Osteocyte (in vitro differentiated cells): ENCODE data around the gene SMC6. TPM values are rescaled to one million over a fixed set of nuclear protein-coding genes. Genes with fewer than 3 reads are reported as not detected.

ENCODE experiments used
- DNase-seq: peaks from one replicate; pipeline ENCODE4 v3.0.0; 2021; ENCODE audit warnings: mixed read lengths; ENCODE audit not compliant: unreplicated experiment; ENCODE audit errors: extremely low spot score
- H3K27ac Mint-ChIP-seq: one replicate; pipeline ENCODE4 v1.8.0; 2021; ENCODE audit warnings: mild to moderate bottlenecking, mixed read lengths; ENCODE audit not compliant: unreplicated experiment
- H3K27me3 Mint-ChIP-seq: one replicate; pipeline ENCODE4 v1.8.0; 2021; ENCODE audit warnings: mixed read lengths; ENCODE audit not compliant: unreplicated experiment
- H3K36me3 Mint-ChIP-seq: one replicate; pipeline ENCODE4 v1.8.0; 2021; ENCODE audit warnings: mixed read lengths; ENCODE audit not compliant: unreplicated experiment
- H3K4me1 Mint-ChIP-seq: one replicate; pipeline ENCODE4 v1.8.0; 2021; ENCODE audit warnings: mixed read lengths; ENCODE audit not compliant: unreplicated experiment
- H3K4me3 Mint-ChIP-seq: one replicate; pipeline ENCODE4 v1.8.0; 2021; ENCODE audit warnings: mild to moderate bottlenecking, moderate library complexity, mixed read lengths; ENCODE audit not compliant: unreplicated experiment
- H3K9me3 Mint-ChIP-seq: one replicate; pipeline ENCODE4 v1.8.0; 2021; ENCODE audit warnings: mixed read lengths; ENCODE audit not compliant: unreplicated experiment
- CTCF ChIP-seq: fragments of 200-600 bp; sonication (generic); IDR thresholded peaks from 2 replicates; pipeline ENCODE4 v1.5.0; 2021; ENCODE audit warnings: antibody characterized with exemption, mild to moderate bottlenecking, moderate library complexity
- total RNA-seq: library from RNA; stranded (reverse); gene quantifications from 2 replicates; pipeline ENCODE4 v1.2.1, GENCODE V29; 2021

Gene SMC6
- total RNA-seq, 1 donor from 2014 or later, result 21.3 TPM

GRCh38 chr2:17688600-17688999 lies 65.0 kb downstream of the SMC6 start:
- Mint-ChIP-seq H3K9me3 (no peaks in the 10 kb centered on the region), H3K4me1 (no peaks in the 10 kb centered on the region), H3K27ac (no peak overlapping the region), H3K27me3 (no peaks in the 10 kb centered on the region), H3K4me3 (no peak overlapping the region), H3K36me3 (peaks cover 43% of the 10 kb centered on the region)
- no peak for DNase-seq
- no peak for TF ChIP-seq CTCF

- no peaks in the 10 kb centered on the region for H3K9me3 Mint-ChIP-seq
These were observed 69.6 kb downstream of the SMC6 start for GRCh38 chr2:17683981-17684380.

GRCh38 chr2:17682098-17682857 lies 71.3 kb downstream of the SMC6 start:
- no peak for TF ChIP-seq CTCF
- no peaks in the 10 kb centered on the region for H3K9me3 Mint-ChIP-seq
- H3K4me3 Mint-ChIP-seq, result no peak overlapping the region
- no peaks in the 10 kb centered on the region for H3K27me3 Mint-ChIP-seq
- no peak for DNase-seq
- H3K4me1 Mint-ChIP-seq, result no peaks in the 10 kb centered on the region
- H3K36me3 Mint-ChIP-seq, result peaks cover 34% of the 10 kb centered on the region
- H3K27ac Mint-ChIP-seq, result no peak overlapping the region

More at GRCh38 chr2:17683981-17684380, 69.6 kb downstream of the SMC6 start:
- no peak for DNase-seq
- no peaks in the 10 kb centered on the region for H3K4me1 Mint-ChIP-seq
- H3K27ac Mint-ChIP-seq, result no peak overlapping the region
- H3K4me3 Mint-ChIP-seq, result no peak overlapping the region
- no peak for TF ChIP-seq CTCF
- no peaks in the 10 kb centered on the region for H3K27me3 Mint-ChIP-seq
- H3K36me3 Mint-ChIP-seq, result peaks cover 33% of the 10 kb centered on the region

- H3K9me3 Mint-ChIP-seq, result no peaks in the 10 kb centered on the region
- no peaks in the 10 kb centered on the region for H3K27me3 Mint-ChIP-seq
- peaks cover 36% of the 10 kb centered on the region for H3K36me3 Mint-ChIP-seq
- H3K4me1 Mint-ChIP-seq, result no peaks in the 10 kb centered on the region
- H3K27ac Mint-ChIP-seq, result no peak overlapping the region
- no peak for DNase-seq
- H3K4me3 Mint-ChIP-seq, result no peak overlapping the region
- TF ChIP-seq CTCF, result no peak
These were observed 73.5 kb downstream of the SMC6 start for GRCh38 chr2:17680119-17680518.

- no peak overlapping the region for H3K27ac Mint-ChIP-seq
- peaks cover 26% of the 10 kb centered on the region for H3K36me3 Mint-ChIP-seq
- H3K4me3 Mint-ChIP-seq, result no peak overlapping the region
- H3K27me3 Mint-ChIP-seq, result no peaks in the 10 kb centered on the region
- H3K4me1 Mint-ChIP-seq, result no peaks in the 10 kb centered on the region
- TF ChIP-seq CTCF, result no peak
- DNase-seq, result no peak
- no peaks in the 10 kb centered on the region for H3K9me3 Mint-ChIP-seq
These were observed 78.8 kb downstream of the SMC6 start for GRCh38 chr2:17674817-17675216.
